Peyer's patch (tissue), 4 donors: ENCODE results near the gene ATF7IP. TPM values are rescaled to one million over a fixed set of nuclear protein-coding genes. Genes with fewer than 3 reads are reported as not detected.

Experiments used
- DNase-seq, 3 donors: peaks; one replicate each; pipeline ENCODE4 v3.0.0-alpha.2; 2017 to 2019
- H3K27ac ChIP-seq, 4 donors: fragments of 200-600 bp; sonication (generic); one replicate each; pipeline ENCODE4 v1.5.1; 2016 to 2019
- H3K27me3 ChIP-seq, 2 donors: fragments of 200-600 bp; sonication (generic); one replicate each; pipeline ENCODE4 v1.5.1; 2019
- H3K36me3 ChIP-seq, 3 donors: fragments of 200-600 bp; sonication (generic); one replicate each; pipeline ENCODE4 v1.5.1; 2016 to 2019
- H3K4me1 ChIP-seq, 4 donors: fragments of 200-600 bp; sonication (generic); one replicate each; pipeline ENCODE4 v1.5.1; 2016 to 2019
- H3K4me3 ChIP-seq, 4 donors: fragments of 200-600 bp; sonication (generic); 1 replicate in 3 of 4; 2 replicates in 1 of 4; pipeline ENCODE4 v1.5.1; 2016 to 2019; ENCODE audit warnings: mild to moderate bottlenecking in 1 of 4
- H3K9me3 ChIP-seq, 4 donors: fragments of 200-600 bp; sonication (generic); one replicate each; pipeline ENCODE4 v1.5.1; 2016 to 2019; ENCODE audit warnings: mild to moderate bottlenecking in 1 of 4
- POLR2A ChIP-seq, 2 donors: fragments of 450-650 bp; IDR thresholded peaks; one replicate each; pipeline ENCODE4 v1.5.1; 2017; ENCODE audit warnings: antibody characterized with exemption in 2 of 2, mild to moderate bottlenecking in 2 of 2, moderate library complexity in 2 of 2
- total RNA-seq, 4 donors: library from RNA; depleted of rRNA; stranded (reverse); fragments of >200 nt; gene quantifications; one replicate each; pipeline ENCODE4 v1.1.0, GENCODE V29; 2016
- TF ChIP-seq, protein P1 (sequence below), 6 experiments: fragments of 450-650 bp in 4 of 6; fragments of 200-600 bp in 2 of 6; sonication (generic) in 1 of 6; IDR thresholded peaks; one replicate each; pipeline ENCODE4 v1.5.1; 2017 to 2019; ENCODE audit warnings: antibody characterized with exemption in 6 of 6, mild to moderate bottlenecking in 3 of 6, moderate library complexity in 1 of 6

ATF7IP gene
- total RNA-seq, 4 donors from 2014 or later = 24.3 to 193 (median 39.0) TPM

- H3K27ac ChIP-seq = no peak overlapping the region
- no peak for DNase-seq
- no peak for TF ChIP-seq POLR2A (IDR thresholded peaks at IDR 0.05)
- TF ChIP-seq, protein P1, sequence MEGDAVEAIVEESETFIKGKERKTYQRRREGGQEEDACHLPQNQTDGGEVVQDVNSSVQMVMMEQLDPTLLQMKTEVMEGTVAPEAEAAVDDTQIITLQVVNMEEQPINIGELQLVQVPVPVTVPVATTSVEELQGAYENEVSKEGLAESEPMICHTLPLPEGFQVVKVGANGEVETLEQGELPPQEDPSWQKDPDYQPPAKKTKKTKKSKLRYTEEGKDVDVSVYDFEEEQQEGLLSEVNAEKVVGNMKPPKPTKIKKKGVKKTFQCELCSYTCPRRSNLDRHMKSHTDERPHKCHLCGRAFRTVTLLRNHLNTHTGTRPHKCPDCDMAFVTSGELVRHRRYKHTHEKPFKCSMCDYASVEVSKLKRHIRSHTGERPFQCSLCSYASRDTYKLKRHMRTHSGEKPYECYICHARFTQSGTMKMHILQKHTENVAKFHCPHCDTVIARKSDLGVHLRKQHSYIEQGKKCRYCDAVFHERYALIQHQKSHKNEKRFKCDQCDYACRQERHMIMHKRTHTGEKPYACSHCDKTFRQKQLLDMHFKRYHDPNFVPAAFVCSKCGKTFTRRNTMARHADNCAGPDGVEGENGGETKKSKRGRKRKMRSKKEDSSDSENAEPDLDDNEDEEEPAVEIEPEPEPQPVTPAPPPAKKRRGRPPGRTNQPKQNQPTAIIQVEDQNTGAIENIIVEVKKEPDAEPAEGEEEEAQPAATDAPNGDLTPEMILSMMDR (IDR thresholded peaks at IDR 0.05) = peak in 3 of 6 experiments; percentile 5 to 42 (median 27)
- no peaks in the 10 kb centered on the region for H3K36me3 ChIP-seq
- no peaks in the 10 kb centered on the region for H3K27me3 ChIP-seq
- H3K4me1 ChIP-seq = peaks cover 0 to 10% (median 0%) of the 10 kb centered on the region in 4 donors
- H3K9me3 ChIP-seq = no peaks in the 10 kb centered on the region
- no peak overlapping the region for H3K4me3 ChIP-seq
Observed at GRCh38 chr12:14416658-14417057, 51.2 kb downstream of the ATF7IP start.

DNA sequence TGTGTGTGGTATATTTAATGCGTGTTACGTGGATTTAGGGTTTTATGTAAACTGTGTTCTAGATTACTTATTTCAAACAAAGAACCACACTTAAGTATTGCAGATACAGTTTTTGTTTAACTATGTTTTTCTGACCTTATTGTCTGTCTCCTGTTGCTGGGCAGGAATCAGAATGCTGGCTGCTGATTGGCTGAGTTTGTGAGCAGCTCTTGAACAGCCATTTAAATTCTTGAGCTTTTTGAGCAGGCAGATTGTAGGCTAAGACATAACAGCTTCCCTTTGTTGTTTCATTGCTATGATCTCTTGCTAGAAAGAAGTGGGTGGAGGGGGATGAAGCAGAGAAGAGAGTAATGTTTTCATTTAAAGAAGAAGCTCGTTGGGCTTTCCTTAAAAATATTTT is 52.2 kb downstream of the ATF7IP start:
- DNase-seq = peak in 2 of 3 donors; percentile 71 to 78

DNA sequence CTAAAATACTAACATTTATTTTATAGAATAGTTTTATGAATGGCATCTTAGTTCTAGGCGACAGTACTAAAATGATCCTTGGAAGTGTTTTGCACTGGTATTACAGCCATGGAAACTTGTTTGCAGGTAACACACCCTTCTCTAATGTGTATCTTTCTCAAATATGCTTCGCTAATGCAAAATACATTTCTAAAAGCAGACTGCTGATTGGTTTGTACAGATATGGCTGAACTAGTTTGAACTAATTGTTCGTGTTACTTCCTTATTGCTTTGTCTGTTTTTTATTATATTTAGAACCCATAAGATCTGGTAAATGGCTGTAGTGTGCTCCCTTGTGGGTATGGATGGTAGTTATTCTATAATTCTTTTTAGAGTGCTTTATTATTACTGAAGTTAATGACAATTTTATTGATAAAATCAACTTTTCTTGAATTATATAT is 53.0 kb downstream of the ATF7IP start:
- Histone ChIP-seq H3K4me1 (peaks cover 0 to 10% (median 0%) of the 10 kb centered on the region in 4 donors), H3K27ac (peak overlapping the region in 3 of 4 donors; percentile 11 to 47 (median 29)), H3K9me3 (no peaks in the 10 kb centered on the region), H3K27me3 (no peaks in the 10 kb centered on the region), H3K4me3 (peak overlapping the region in 1 of 4 donors; percentile 9), H3K36me3 (no peaks in the 10 kb centered on the region)
- TF ChIP-seq, protein P1 (IDR thresholded peaks at IDR 0.05) = peak in 5 of 6 experiments; percentile 11 to 72 (median 64)
- no peak for TF ChIP-seq POLR2A (IDR thresholded peaks at IDR 0.05)
- DNase-seq = no peak

More for the DNA sequence above, 52.2 kb downstream of the ATF7IP start:
- H3K27ac ChIP-seq = peak overlapping the region in 2 of 4 donors; percentile 11 to 29
- H3K27me3 ChIP-seq = no peaks in the 10 kb centered on the region
- no peaks in the 10 kb centered on the region for H3K9me3 ChIP-seq
- H3K4me3 ChIP-seq = no peak overlapping the region
- no peaks in the 10 kb centered on the region for H3K36me3 ChIP-seq
- TF ChIP-seq, protein P1 (IDR thresholded peaks at IDR 0.05) = no peak
- no peak for TF ChIP-seq POLR2A (IDR thresholded peaks at IDR 0.05)
- peaks cover 0 to 10% (median 0%) of the 10 kb centered on the region in 4 donors for H3K4me1 ChIP-seq

GRCh38 chr12:14422516-14423230 is 57.2 kb downstream of the ATF7IP start:
- DNase-seq = no peak
- H3K27ac ChIP-seq = no peak overlapping the region
- H3K9me3 ChIP-seq = no peaks in the 10 kb centered on the region
- no peak overlapping the region for H3K4me3 ChIP-seq
- no peaks in the 10 kb centered on the region for H3K27me3 ChIP-seq
- peaks cover 0 to 14% (median 0%) of the 10 kb centered on the region in 3 donors for H3K36me3 ChIP-seq
- TF ChIP-seq, protein P1 (IDR thresholded peaks at IDR 0.05) = no peak
- no peak for TF ChIP-seq POLR2A (IDR thresholded peaks at IDR 0.05)
- peaks cover 0 to 6% (median 2%) of the 10 kb centered on the region in 4 donors for H3K4me1 ChIP-seq

- TF ChIP-seq, protein P1 (IDR thresholded peaks at IDR 0.05) = no peak
- TF ChIP-seq POLR2A (IDR thresholded peaks at IDR 0.05) = no peak
- peaks cover 0 to 11% (median 0%) of the 10 kb centered on the region in 4 donors for H3K4me1 ChIP-seq
- no peak overlapping the region for H3K4me3 ChIP-seq
- DNase-seq = no peak
- H3K27ac ChIP-seq = no peak overlapping the region
- no peaks in the 10 kb centered on the region for H3K9me3 ChIP-seq
- H3K27me3 ChIP-seq = no peaks in the 10 kb centered on the region
- peaks cover 0 to 14% (median 0%) of the 10 kb centered on the region in 3 donors for H3K36me3 ChIP-seq
Observed at GRCh38 chr12:14424545-14424944, 59.1 kb downstream of the ATF7IP start.
